ENCODE results near the gene AFF1.

AFF1 gene

DNA sequence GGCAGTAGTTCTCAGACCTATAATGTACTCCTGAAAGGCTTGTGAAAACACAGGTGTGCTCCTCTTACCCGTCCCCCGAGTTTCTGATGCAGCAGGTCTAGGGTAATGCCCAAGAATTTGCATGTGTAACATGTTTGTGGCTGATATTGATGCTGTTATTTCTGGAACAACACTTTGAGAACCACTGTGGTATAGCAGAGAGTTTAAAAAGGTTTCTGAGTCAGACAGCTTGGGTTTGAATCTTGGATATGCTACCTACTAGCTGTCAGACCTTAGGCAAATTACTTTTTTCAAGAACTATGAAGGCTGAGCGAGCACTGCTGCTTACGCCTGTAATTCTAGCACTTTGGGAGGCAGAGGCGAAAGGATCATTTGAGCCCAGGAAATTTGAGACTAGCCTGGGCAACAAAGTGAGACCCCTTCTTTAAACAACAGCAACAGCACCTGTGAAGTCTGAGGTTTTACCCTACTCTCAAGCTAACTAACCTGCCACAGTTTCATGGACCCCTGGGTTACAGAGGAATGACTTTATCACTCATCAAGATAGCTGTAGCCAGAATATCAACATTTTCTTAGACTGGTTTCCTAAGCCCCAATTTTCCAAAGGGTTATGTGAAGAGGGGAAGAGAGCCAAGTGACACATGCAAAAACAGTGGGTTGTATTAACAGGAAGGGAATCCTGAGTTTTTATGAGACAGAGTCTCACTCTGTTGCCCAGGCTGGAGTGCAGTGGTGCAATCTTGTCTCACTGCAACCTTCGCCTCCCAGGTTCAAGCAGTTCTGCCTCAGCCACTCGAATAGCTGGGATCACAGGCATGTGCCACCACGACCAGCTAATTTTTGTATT, 5.1 kb downstream of the AFF1 start:
- no peaks in the 10 kb centered on the region for H3K9me2 ChIP-seq (replicated peaks; ENCODE audit: insufficient read depth, low read length)
- H3K4me1 ChIP-seq (ENCODE audit: low read length), result peaks cover 48% of the 10 kb centered on the region
- 0 out of 2 replicates have a peak, but pooled peaks cover 3% of the 10 kb centered on the region for H3K27me3 ChIP-seq (replicated peaks; ENCODE audit: insufficient read depth, low read length)
- peaks cover 51% of the 10 kb centered on the region for H3F3A ChIP-seq (ENCODE audit: insufficient read depth, low read length)
- no peaks in the 10 kb centered on the region for H3K36me3 ChIP-seq (replicated peaks; ENCODE audit: insufficient read depth, low read length)
- H3K27ac ChIP-seq (ENCODE audit: low read length), result peak overlapping the region; percentile 88
- peak overlapping the region; percentile 36 for H3K4me3 ChIP-seq (ENCODE audit: low read length)
- H3K9me3 ChIP-seq (replicated peaks; ENCODE audit: insufficient read depth, low read length), result no peaks in the 10 kb centered on the region
- H2AFZ ChIP-seq (ENCODE audit: low read length), result no peak overlapping the region
- DNase-seq, result peak; percentile 98
- TF ChIP-seq EZH2phosphoT487 (IDR thresholded peaks at IDR 0.05; ENCODE audit: low read length) (no peak), EZH2 (optimal IDR thresholded peaks at IDR 0.05; ENCODE audit: low read depth, low read length) (no peak)
- TF ChIP-seq, protein P1, sequence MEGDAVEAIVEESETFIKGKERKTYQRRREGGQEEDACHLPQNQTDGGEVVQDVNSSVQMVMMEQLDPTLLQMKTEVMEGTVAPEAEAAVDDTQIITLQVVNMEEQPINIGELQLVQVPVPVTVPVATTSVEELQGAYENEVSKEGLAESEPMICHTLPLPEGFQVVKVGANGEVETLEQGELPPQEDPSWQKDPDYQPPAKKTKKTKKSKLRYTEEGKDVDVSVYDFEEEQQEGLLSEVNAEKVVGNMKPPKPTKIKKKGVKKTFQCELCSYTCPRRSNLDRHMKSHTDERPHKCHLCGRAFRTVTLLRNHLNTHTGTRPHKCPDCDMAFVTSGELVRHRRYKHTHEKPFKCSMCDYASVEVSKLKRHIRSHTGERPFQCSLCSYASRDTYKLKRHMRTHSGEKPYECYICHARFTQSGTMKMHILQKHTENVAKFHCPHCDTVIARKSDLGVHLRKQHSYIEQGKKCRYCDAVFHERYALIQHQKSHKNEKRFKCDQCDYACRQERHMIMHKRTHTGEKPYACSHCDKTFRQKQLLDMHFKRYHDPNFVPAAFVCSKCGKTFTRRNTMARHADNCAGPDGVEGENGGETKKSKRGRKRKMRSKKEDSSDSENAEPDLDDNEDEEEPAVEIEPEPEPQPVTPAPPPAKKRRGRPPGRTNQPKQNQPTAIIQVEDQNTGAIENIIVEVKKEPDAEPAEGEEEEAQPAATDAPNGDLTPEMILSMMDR (IDR thresholded peaks at IDR 0.05; ENCODE audit: low read length), result no peak
- H3K9ac ChIP-seq (ENCODE audit: low read length), result peak overlapping the region; percentile 61
- H4K20me1 ChIP-seq (ENCODE audit: insufficient read depth, low read length), result no peaks in the 10 kb centered on the region
- H3K79me2 ChIP-seq (ENCODE audit: low read length), result peaks cover 80% of the 10 kb centered on the region
- H3K4me2 ChIP-seq (ENCODE audit: low read depth, low read length), result peak overlapping the region; percentile 95; the same call in 1 of the 2 replicates

DNA sequence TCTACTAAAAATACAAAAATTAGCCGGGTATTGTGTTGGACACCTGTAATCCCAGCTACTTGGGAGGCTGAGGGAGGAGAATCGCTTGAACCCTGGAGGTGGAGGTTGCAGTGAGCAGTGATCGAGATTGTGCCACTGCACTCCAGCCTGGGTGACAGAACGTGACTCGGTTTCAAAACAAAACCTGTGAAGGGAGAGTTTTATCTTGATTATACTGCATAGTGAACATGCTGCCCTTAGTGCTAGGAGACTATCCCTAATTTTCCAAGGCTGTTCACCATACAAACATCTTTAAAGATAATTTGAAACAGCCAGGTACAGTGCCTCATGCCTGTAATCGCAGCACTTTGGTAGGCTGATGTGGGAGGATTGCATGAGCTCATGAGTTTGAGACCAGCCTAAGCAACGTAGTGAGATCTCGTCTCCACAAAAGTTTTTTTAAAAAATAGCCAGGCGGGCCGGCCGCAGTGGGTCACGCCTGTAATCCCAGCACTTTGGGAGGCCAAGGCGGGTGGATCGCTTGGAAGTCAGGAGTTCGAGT, 6.2 kb downstream of the AFF1 start:
- Histone ChIP-seq H3K4me1 (ENCODE audit: low read length) (peaks cover 49% of the 10 kb centered on the region), H3K27me3 (replicated peaks; ENCODE audit: insufficient read depth, low read length) (0 out of 2 replicates have a peak, but pooled peaks cover 3% of the 10 kb centered on the region), H3K4me3 (ENCODE audit: low read length) (no peak overlapping the region), H2AFZ (ENCODE audit: low read length) (no peak overlapping the region), H3K9me2 (replicated peaks; ENCODE audit: insufficient read depth, low read length) (no peaks in the 10 kb centered on the region), H3K27ac (ENCODE audit: low read length) (peak overlapping the region; percentile 88; the same call in 1 of the 2 replicates), H3F3A (ENCODE audit: insufficient read depth, low read length) (peaks cover 41% of the 10 kb centered on the region), H3K9ac (ENCODE audit: low read length) (no peak overlapping the region), H3K4me2 (ENCODE audit: low read depth, low read length) (peak overlapping the region; percentile 76; the same call in 1 of the 2 replicates), H3K36me3 (replicated peaks; ENCODE audit: insufficient read depth, low read length) (no peaks in the 10 kb centered on the region), H4K20me1 (ENCODE audit: insufficient read depth, low read length) (no peaks in the 10 kb centered on the region), H3K9me3 (replicated peaks; ENCODE audit: insufficient read depth, low read length) (no peaks in the 10 kb centered on the region), H3K79me2 (ENCODE audit: low read length) (peaks cover 84% of the 10 kb centered on the region)
- DNase-seq, result no peak
- TF ChIP-seq, protein P1 (IDR thresholded peaks at IDR 0.05; ENCODE audit: low read length), result no peak
- TF ChIP-seq EZH2 (optimal IDR thresholded peaks at IDR 0.05; ENCODE audit: low read depth, low read length) (no peak), EZH2phosphoT487 (IDR thresholded peaks at IDR 0.05; ENCODE audit: low read length) (no peak)

DNA sequence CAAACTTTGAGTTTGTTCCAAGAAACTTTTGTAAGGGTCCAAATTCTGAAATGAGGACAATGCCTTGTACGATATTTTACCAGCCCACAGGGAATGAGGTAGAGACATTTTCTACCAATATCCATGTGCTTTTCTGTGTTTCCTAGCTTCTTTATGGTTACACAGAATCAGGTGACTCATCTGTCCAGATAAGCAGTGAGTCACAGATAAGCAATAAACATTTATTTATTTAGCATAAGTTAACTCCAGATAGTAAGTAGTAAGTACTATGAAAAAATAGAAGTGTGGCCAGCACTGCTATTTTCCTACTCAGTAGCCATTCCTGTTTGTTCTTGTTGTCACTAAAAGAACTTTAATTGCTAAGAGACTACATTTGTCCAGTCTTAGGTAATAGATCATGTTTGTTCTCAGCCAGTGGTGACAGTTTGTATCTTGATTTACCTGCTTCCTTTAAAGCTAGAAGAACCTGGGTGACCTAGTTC, 7.4 kb downstream of the AFF1 start:
- no peak for DNase-seq
- Histone ChIP-seq H3K4me3 (ENCODE audit: low read length) (no peak overlapping the region), H3K79me2 (ENCODE audit: low read length) (peaks cover 88% of the 10 kb centered on the region), H3K9me2 (replicated peaks; ENCODE audit: insufficient read depth, low read length) (no peaks in the 10 kb centered on the region), H3F3A (ENCODE audit: insufficient read depth, low read length) (peaks cover 37% of the 10 kb centered on the region), H3K27ac (ENCODE audit: low read length) (no peak overlapping the region), H3K4me2 (ENCODE audit: low read depth, low read length) (no peak overlapping the region), H4K20me1 (ENCODE audit: insufficient read depth, low read length) (no peaks in the 10 kb centered on the region), H3K36me3 (replicated peaks; ENCODE audit: insufficient read depth, low read length) (no peaks in the 10 kb centered on the region), H3K4me1 (ENCODE audit: low read length) (peaks cover 57% of the 10 kb centered on the region), H3K9me3 (replicated peaks; ENCODE audit: insufficient read depth, low read length) (no peaks in the 10 kb centered on the region), H2AFZ (ENCODE audit: low read length) (no peak overlapping the region), H3K9ac (ENCODE audit: low read length) (no peak overlapping the region), H3K27me3 (replicated peaks; ENCODE audit: insufficient read depth, low read length) (0 out of 2 replicates have a peak, but pooled peaks cover 3% of the 10 kb centered on the region)
- TF ChIP-seq EZH2phosphoT487 (IDR thresholded peaks at IDR 0.05; ENCODE audit: low read length), result no peak
- TF ChIP-seq, protein P1 (IDR thresholded peaks at IDR 0.05; ENCODE audit: low read length), result no peak
- TF ChIP-seq EZH2 (optimal IDR thresholded peaks at IDR 0.05; ENCODE audit: low read depth, low read length), result no peak
